ENCODE data around the gene LPAR5. TPM values are rescaled to one million over a fixed set of nuclear protein-coding genes. Genes with fewer than 3 reads are reported as not detected.

The LPAR5 gene
- total and polyA plus RNA-seq, 2 of the 8 experiments (the other 6 are each of a cell fraction or from before 2014, with no cell fraction given) = 0.22 to 0.24 TPM

- H3K4ac ChIP-seq (replicated peaks; ENCODE audit: insufficient read length, low read depth, low read length) = no peak overlapping the region
- FAIRE-seq = no peak
- no peak overlapping the region for H3K23ac ChIP-seq (ENCODE audit: insufficient read length)
- no peak for DNase-seq (ENCODE audit: low read depth in 1 of 2, low spot score in 2 of 2)
- 82% methylated on average over 6 of the region's 6 CpGs; no CpG with 5 or more reads in 1 of the 2 experiments for WGBS, 2 experiments (ENCODE audit: extremely low coverage in 1 of 2, insufficient coverage in 1 of 2, insufficient read length in 1 of 2, insufficient replicate concordance in 2 of 2, low coverage in 1 of 2, low lambda C conversion rate in 2 of 2, missing lambda C conversion rate in 1 of 2)
- peaks cover 0 to 5% (median under 1%) of the 10 kb centered on the region in 4 experiments; a peak in 3 of 7 replicates for H3K4me1 ChIP-seq (replicated peaks in 1 of 4; ENCODE audit: control insufficient read depth in 3 of 4, insufficient read depth in 4 of 4, low read length in 3 of 4)
- no peak overlapping the region for H2BK120ac ChIP-seq (replicated peaks; ENCODE audit: low read depth, low read length)
- H4K8ac ChIP-seq (ENCODE audit: extremely low read depth, insufficient read depth, low read length) = no peak overlapping the region
- no peaks in the 10 kb centered on the region for H3K79me1 ChIP-seq (ENCODE audit: low read depth, low read length)
- H2BK15ac ChIP-seq (ENCODE audit: low read length) = 0 out of 2 replicates have a peak overlapping the region, but pooled peaks have one; percentile 73
- no peak overlapping the region for H3K14ac ChIP-seq (ENCODE audit: insufficient read length)
- no peaks in the 10 kb centered on the region for H3K9me3 ChIP-seq (ENCODE audit: insufficient read depth in 2 of 2, low read depth in 1 of 2, low read length in 1 of 2)
- TF ChIP-seq CTCF (IDR thresholded peaks at IDR 0.05; ENCODE audit: control extremely low read depth in 1 of 3, insufficient read depth in 1 of 3, low read depth in 1 of 3, low read length in 3 of 3) (no peak), SIN3A (conservative IDR thresholded peaks at IDR 0.05 in 1 of 2, IDR thresholded peaks at IDR 0.05 in 1 of 2; ENCODE audit: low read depth in 1 of 2, low read length in 2 of 2) (no peak), E2F6 (IDR thresholded peaks at IDR 0.05) (no peak)
- no peak overlapping the region for H3K9ac ChIP-seq (replicated peaks in 1 of 4; ENCODE audit: extremely low read depth in 1 of 4, low read depth in 3 of 4, low read length in 3 of 4)
- H2BK5ac ChIP-seq (ENCODE audit: low read depth, low read length) = peak overlapping the region; percentile 18; the same call in 1 of the 2 replicates
- no peak overlapping the region for H2AFZ ChIP-seq (ENCODE audit: low read length)
- no peaks in the 10 kb centered on the region for H3K36me3 ChIP-seq (ENCODE audit: control insufficient read depth in 2 of 4, insufficient read depth in 4 of 4, low read length in 3 of 4)
- H4K20me1 ChIP-seq (replicated peaks in 1 of 2; ENCODE audit: control insufficient read depth in 1 of 2, insufficient read depth in 2 of 2, low read length in 2 of 2) = no peaks in the 10 kb centered on the region
- no peak overlapping the region for H3K27ac ChIP-seq (ENCODE audit: low read depth, low read length)
- H3K23me2 ChIP-seq (ENCODE audit: low read depth, low read length) = peaks cover 4% of the 10 kb centered on the region; the same call in 1 of the 2 replicates
- H3K18ac ChIP-seq (ENCODE audit: extremely low read depth, low read length) = no peak overlapping the region
- ChIA-PET POLR2A (ENCODE audit: partially characterized antibody) (interaction anchor here (1.2 to 3.3 kb wide), 7 partner anchors 13 to 93 kb away, joined by 3 to 18 read pairs (median 4); partner anchors contain the start of gene ZNF384), CTCF (ENCODE audit: partially characterized antibody) (interaction anchor here (0.7 to 6.3 kb wide), 23 partner anchors 10 to 220 kb away, joined by 3 to 146 read pairs (median 5); partner anchors contain the start of genes LPAR5, MLF2 and ZNF384)
- H3K4me2 ChIP-seq (ENCODE audit: insufficient read depth in 1 of 2, low read depth in 2 of 2, low read length in 2 of 2) = no peak overlapping the region
- H3K56ac ChIP-seq (replicated peaks; ENCODE audit: insufficient read length, low read depth, low read length) = no peak overlapping the region
- H3K4me3 ChIP-seq (ENCODE audit: extremely low read depth in 1 of 4, insufficient read depth in 2 of 4, low read depth in 3 of 4, low read length in 4 of 4) = no peak overlapping the region
- H4K91ac ChIP-seq (replicated peaks; ENCODE audit: insufficient read length, low read length) = no peak overlapping the region
- no peak overlapping the region for H2BK20ac ChIP-seq (ENCODE audit: low read length)
- peaks cover 3 to 7% (median 6%) of the 10 kb centered on the region in 4 experiments; a peak in 4 of 7 replicates for H3K27me3 ChIP-seq (replicated peaks in 1 of 4; ENCODE audit: control insufficient read depth in 3 of 4, extremely low read depth in 1 of 4, insufficient read depth in 3 of 4, low read length in 3 of 4)
- H3K79me2 ChIP-seq (ENCODE audit: control insufficient read depth in 1 of 2, insufficient read depth in 2 of 2, low read length in 2 of 2) = no peaks in the 10 kb centered on the region
- 0 out of 2 replicates have a peak overlapping the region, but pooled peaks have one; percentile 6 for H2BK12ac ChIP-seq (ENCODE audit: low read depth, low read length)
- H2AK5ac ChIP-seq (ENCODE audit: low read depth, low read length) = no peak overlapping the region
- no peak overlapping the region for H4K5ac ChIP-seq (ENCODE audit: insufficient read length, low read depth, low read length)
Measured at GRCh38 chr12:6644257-6644596, 8.5 kb upstream of the LPAR5 start.

Data from H1 (cell line).